IMR-90 (cell line): ENCODE data around the gene CD82. TPM values are rescaled to one million over a fixed set of nuclear protein-coding genes. Genes with fewer than 3 reads are reported as not detected.
"Not testable (repeated sequence)": the region's sequence is repeated elsewhere in the genome, so short reads cannot be mapped to it uniquely, and the experiment has no call there.

Source experiments
- ATAC-seq: fragments of 200-7000 bp; cut with Tn5 transposase; 2 replicates; pipeline ENCODE4 v1.9.1; 2020; ENCODE audit warnings: low read depth, mild to moderate bottlenecking, moderate library complexity
- BruUV-seq: library from RNA; stranded (reverse); fragments of 400-500 nt; replicated peaks from 2 replicates; lab custom pipeline; 2021; lab: Mats Ljungman, UMichigan
- CTCF ChIA-PET: fragments of 300-600 bp; formaldehyde crosslinking; extraction: SDS; loops from one replicate; lab custom pipeline; 2021; ENCODE audit warnings: antibody characterized with exemption; lab: Yijun Ruan, JAX
- POLR2A ChIA-PET: fragments of 300-600 bp; sonication (Branson Sonifier 250); formaldehyde crosslinking; loops from one replicate; lab custom pipeline; 2022; ENCODE audit warnings: antibody characterized with exemption; ENCODE audit not compliant: unreplicated experiment; lab: Charles Lee
- DNase-seq: peaks from one replicate; pipeline ENCODE4 v3.0.0; 2013
- H2AFZ ChIP-seq: replicated peaks from 2 replicates; pipeline ENCODE3; 2013; ENCODE audit warnings: low read length, mild to moderate bottlenecking; ENCODE audit not compliant: poor library complexity
- H2AK5ac ChIP-seq: 2 replicates; pipeline ENCODE4 v1.6.1; 2013; ENCODE audit warnings: low read depth, low read length, inconsistent platforms
- H2AK9ac ChIP-seq: replicated peaks from 2 replicates; pipeline ENCODE3; 2013; ENCODE audit warnings: mild to moderate bottlenecking, low read depth, low read length, moderate library complexity; ENCODE audit not compliant: poor library complexity
- H2BK120ac ChIP-seq: 2 replicates; pipeline ENCODE4 v1.6.1; 2013; ENCODE audit warnings: low read depth, low read length, inconsistent platforms
- H2BK15ac ChIP-seq: 3 replicates; pipeline ENCODE4 v1.6.1; 2013; ENCODE audit warnings: low read depth, low read length, inconsistent platforms
- H2BK20ac ChIP-seq: 2 replicates; pipeline ENCODE4 v1.6.1; 2013; ENCODE audit warnings: low read depth, mild to moderate bottlenecking, inconsistent platforms, low read length, moderate library complexity
- H2BK5ac ChIP-seq: 2 replicates; pipeline ENCODE4 v1.6.1; 2013; ENCODE audit warnings: mild to moderate bottlenecking, low read depth, low read length, inconsistent platforms; ENCODE audit not compliant: poor library complexity, severe bottlenecking
- H3K14ac ChIP-seq: replicated peaks from 2 replicates; pipeline ENCODE4 v1.6.1; 2013; ENCODE audit warnings: low read depth, low read length, inconsistent platforms
- H3K18ac ChIP-seq: 2 replicates; pipeline ENCODE4 v1.6.1; 2013; ENCODE audit warnings: low read depth, low read length, control low read depth
- H3K23ac ChIP-seq: 2 replicates; pipeline ENCODE4 v1.6.1; 2013; ENCODE audit warnings: low read depth, low read length, inconsistent platforms
- H3K27ac ChIP-seq: 2 replicates; pipeline ENCODE4 v1.5.1; 2013; ENCODE audit warnings: mild to moderate bottlenecking, control low read depth, low read length; ENCODE audit not compliant: insufficient read depth
- H3K27me3 ChIP-seq: 2 replicates; pipeline ENCODE4 v1.6.1; 2013; ENCODE audit warnings: low read length; ENCODE audit not compliant: control insufficient read depth, insufficient read depth
- H3K36me3 ChIP-seq: 2 replicates; pipeline ENCODE4 v1.6.1; 2013; ENCODE audit warnings: low read length, mixed read lengths; ENCODE audit not compliant: control insufficient read depth, insufficient read depth
- H3K4ac ChIP-seq: 2 replicates; pipeline ENCODE4 v1.6.1; 2013; ENCODE audit warnings: low read depth, low read length, inconsistent platforms
- H3K4me1 ChIP-seq: 2 replicates; pipeline ENCODE4 v1.6.1; 2013; ENCODE audit warnings: low read length, mixed read lengths; ENCODE audit not compliant: control insufficient read depth, insufficient read depth
- H3K4me2 ChIP-seq: 2 replicates; pipeline ENCODE4 v1.6.1; 2013; ENCODE audit warnings: low read depth, mild to moderate bottlenecking, control low read depth, low read length, moderate library complexity
- H3K4me3 ChIP-seq: 2 replicates; pipeline ENCODE4 v1.5.1; 2013; ENCODE audit warnings: low read depth, mild to moderate bottlenecking, control low read depth, low read length, moderate library complexity; ENCODE audit not compliant: insufficient read depth
- H3K56ac ChIP-seq: 2 replicates; pipeline ENCODE4 v1.6.1; 2013; ENCODE audit warnings: low read length, inconsistent platforms; ENCODE audit not compliant: insufficient read depth; ENCODE audit errors: extremely low read depth
- H3K79me1 ChIP-seq, 2 experiments: 2 replicates each; pipeline ENCODE4 v1.6.1; 2013; ENCODE audit warnings: low read length in 2 of 2, inconsistent platforms in 1 of 2, low read depth in 1 of 2
- H3K9ac ChIP-seq: 2 replicates; pipeline ENCODE4 v1.6.1; 2013; ENCODE audit warnings: low read depth, low read length, control low read depth
- H3K9me1 ChIP-seq: 2 replicates; pipeline ENCODE4 v1.6.1; 2013; ENCODE audit warnings: low read length, inconsistent platforms; ENCODE audit not compliant: insufficient read depth
- H3K9me3 ChIP-seq: 2 replicates; pipeline ENCODE4 v1.6.1; 2013; ENCODE audit warnings: low read length; ENCODE audit not compliant: control insufficient read depth, insufficient read depth
- H4K20me1 ChIP-seq: 2 replicates; pipeline ENCODE4 v1.6.1; 2013; ENCODE audit warnings: low read length, inconsistent platforms; ENCODE audit not compliant: insufficient read depth
- H4K5ac ChIP-seq: 2 replicates; pipeline ENCODE4 v1.6.1; 2013; ENCODE audit warnings: mild to moderate bottlenecking, low read depth, low read length, control low read depth
- H4K8ac ChIP-seq, 2 experiments: 2 replicates each; pipeline ENCODE4 v1.6.1; 2013; ENCODE audit warnings: low read depth in 2 of 2, low read length in 2 of 2, control low read depth in 1 of 2, inconsistent platforms in 1 of 2
- H4K91ac ChIP-seq: 2 replicates; pipeline ENCODE4 v1.6.1; 2013; ENCODE audit warnings: low read depth, low read length, inconsistent platforms; ENCODE audit not compliant: insufficient read depth
- WGBS, 2 experiments: methylation state at CpG; one replicate each; pipeline versions ENCODE4 v1.1.5 to v1.1.7; 2013; ENCODE audit warnings: missing lambda C conversion rate in 2 of 2; ENCODE audit not compliant: insufficient read length in 1 of 2; ENCODE audit errors: extremely low coverage in 2 of 2; 5-methylcytosine and 5-hydroxymethylcytosine counted together
- dilution Hi-C: fragments of 300-500 bp; cut with HindIII; formaldehyde crosslinking; loops from one replicate; pipeline ENCODE4 v1.14.3; 2018; ENCODE audit warnings: low sequenced_read_pairs; ENCODE audit not compliant: unreplicated experiment
- in situ Hi-C: fragments of 300-500 bp; cut with MboI; formaldehyde crosslinking; loops from 3 replicates; pipeline ENCODE4 v1.14.3; 2019; ENCODE audit warnings: low sequenced_read_pairs, inconsistent platforms, mixed read lengths
- intact Hi-C: fragments of 100-400 bp; cut with micrococcal nuclease; formaldehyde crosslinking; loops from 2 replicates; pipeline ENCODE4 v1.10.0; 2022
- polyA plus RNA-seq, 3 experiments: library from polyadenylated mRNA; depleted of rRNA; stranded (reverse); fragments of >200 nt; gene quantifications; 2 replicates each; pipeline ENCODE4 v1.2.3, GENCODE V29; 2012; ENCODE audit warnings: low replicate concordance in 1 of 3
- total RNA-seq: library from RNA; depleted of rRNA; stranded (reverse); fragments of >200 nt; gene quantifications from 2 replicates; pipeline ENCODE4 v1.2.3, GENCODE V29; 2012

CD82 gene
- total and polyA plus RNA-seq, 2 of the 4 experiments (the other 2 are of a cell fraction), result 32.8 to 49.4 TPM

GRCh38 chr11:44660535-44660934 lies 95.1 kb downstream of the CD82 start:
- H3K9me1 ChIP-seq, dilution Hi-C loops: not testable (repeated sequence)

More at GRCh38 chr11:44660535-44660934, 95.1 kb downstream of the CD82 start:
- H2BK5ac ChIP-seq, H4K20me1 ChIP-seq, H3K9ac ChIP-seq, H2BK15ac ChIP-seq, H3K14ac ChIP-seq, H2AK5ac ChIP-seq, H3K4me3 ChIP-seq, H3K23ac ChIP-seq, H2BK120ac ChIP-seq, H2AFZ ChIP-seq, H3K4me1 ChIP-seq, intact Hi-C loops, in situ Hi-C loops, H2AK9ac ChIP-seq, H3K4me2 ChIP-seq, H4K5ac ChIP-seq, H3K27ac ChIP-seq, H3K56ac ChIP-seq, H3K36me3 ChIP-seq, BruUV-seq, CTCF ChIA-PET, H3K79me1 ChIP-seq, H3K18ac ChIP-seq, DNase-seq, H4K8ac ChIP-seq, H3K4ac ChIP-seq, H4K91ac ChIP-seq, POLR2A ChIA-PET, H3K9me3 ChIP-seq, H2BK20ac ChIP-seq, ATAC-seq: not testable (repeated sequence)
- peaks cover 23% of the 10 kb centered on the region for H3K27me3 ChIP-seq
- WGBS, 2 experiments, result 83% methylated on average over 1 of the region's 3 CpGs; no CpG with 5 or more reads in 1 of the 2 experiments
